Naive thymus-derived CD8-positive, alpha-beta T cell (primary cell): Measurements from ENCODE around the gene WDR53. TPM values are rescaled to one million over a fixed set of nuclear protein-coding genes. Genes with fewer than 3 reads are reported as not detected.
A peak's percentile ranks its signal among the peaks of the same experiment; 100 is the strongest.
"Not testable (repeated sequence)": the region's sequence is repeated elsewhere in the genome, so short reads cannot be mapped to it uniquely, and the experiment has no call there.

Experiments used
- ATAC-seq, 2 donors: fragments of 150-1000 bp; cut with Tn5 transposase in 1 of 2; sonication (Bioruptor Pico), chemical (Tn5 transposase) in 1 of 2; 1 replicate in 1 of 2; 2 replicates in 1 of 2; pipeline ENCODE4 v1.10.0; 2021; ENCODE audit warnings: mild to moderate bottlenecking in 2 of 2, moderate library complexity in 2 of 2
- POLR2A ChIA-PET: fragments of 350-600 bp; sonication (Branson Sonifier 250); formaldehyde crosslinking; loops from one replicate; lab custom pipeline; 2021; ENCODE audit warnings: antibody characterized with exemption; lab: Charles Lee
- DNase-seq, 10 donors: peaks; one replicate each; pipeline versions ENCODE4 v3.0.0 to v3.0.0-alpha.2; 2020 to 2022
- H3K27ac Mint-ChIP-seq, 10 donors: one replicate each; pipeline ENCODE4 v1.8.0; 2020 to 2022; ENCODE audit warnings: mild to moderate bottlenecking in 10 of 10, mixed read lengths in 10 of 10, moderate library complexity in 4 of 10, inconsistent platforms in 1 of 10
- H3K27me3 Mint-ChIP-seq, 5 donors: one replicate each; pipeline ENCODE4 v1.8.0; 2021 to 2022; ENCODE audit warnings: mixed read lengths in 5 of 5
- H3K36me3 Mint-ChIP-seq, 3 donors: one replicate each; pipeline ENCODE4 v1.8.0; 2020 to 2022; ENCODE audit warnings: mixed read lengths in 3 of 3, mild to moderate bottlenecking in 2 of 3, inconsistent platforms in 1 of 3
- H3K4me1 Mint-ChIP-seq, 4 donors: one replicate each; pipeline ENCODE4 v1.8.0; 2021 to 2022; ENCODE audit warnings: mixed read lengths in 4 of 4
- H3K4me3 Mint-ChIP-seq, 10 donors: one replicate each; pipeline ENCODE4 v1.8.0; 2020 to 2022; ENCODE audit warnings: mild to moderate bottlenecking in 10 of 10, mixed read lengths in 10 of 10, moderate library complexity in 6 of 10, inconsistent platforms in 1 of 10
- H3K9me3 Mint-ChIP-seq, 9 donors: one replicate each; pipeline ENCODE4 v1.8.0; 2020 to 2022; ENCODE audit warnings: mixed read lengths in 9 of 9, mild to moderate bottlenecking in 3 of 9, inconsistent platforms in 1 of 9, moderate library complexity in 1 of 9
- polyA plus RNA-seq, 3 donors: library from polyadenylated mRNA; unstranded; fragments of 300-500 nt; fragmentation: Illumina TruSeq; gene quantifications; one replicate each; pipeline ENCODE4 v1.2.3, GENCODE V29; 2021
- total RNA-seq, 8 experiments: library from RNA in 2 of 8; stranded (reverse) in 2 of 8; gene quantifications; one replicate each; pipeline ENCODE4 v1.2.3 and lab custom pipeline; 2021 to 2026

WDR53 gene
- total and polyA plus RNA-seq, 5 experiments from 2014 or later: 11.8 to 23.0 (median 17.4) TPM

DNA sequence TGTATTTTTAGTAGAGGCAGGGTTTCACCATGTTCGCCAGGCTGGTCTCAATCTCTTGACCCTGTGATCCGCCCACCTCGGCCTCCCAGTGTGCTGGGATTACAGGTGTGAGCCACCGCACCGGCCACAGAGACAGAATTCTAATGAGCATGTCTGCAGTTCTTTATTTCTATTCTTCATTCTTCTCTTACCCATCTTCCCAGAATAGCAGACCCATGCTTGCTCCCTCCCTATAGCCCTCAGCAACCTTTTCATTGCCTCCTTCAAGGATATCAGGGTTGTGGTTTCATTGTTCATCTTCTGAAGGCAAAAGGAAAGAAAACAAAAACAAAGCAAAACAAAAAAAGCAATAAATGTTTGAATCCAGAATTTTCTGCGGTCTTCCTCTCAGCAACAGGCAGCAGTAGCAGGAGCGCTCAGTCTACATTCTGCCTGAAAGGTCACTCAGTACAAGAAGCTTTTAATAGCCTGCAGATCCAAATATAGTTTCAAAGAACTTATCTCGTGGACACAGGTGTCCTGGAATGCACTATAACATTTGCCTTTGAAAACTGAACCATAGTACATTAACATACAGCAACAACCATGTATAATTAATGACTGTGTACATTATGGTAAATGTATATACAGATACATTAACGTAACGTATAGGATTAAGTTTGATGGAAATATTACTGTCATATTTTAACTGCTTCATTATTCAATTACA, 53.3 kb downstream of the WDR53 start, which contains the start of gene SMCO1:
TSS of gene SMCO1 (minus strand) at position 434 of the 709 bp plus-strand sequence. CDS start at position 297, 137 bp downstream.
- POLR2A ChIA-PET: no interaction called here
- Mint-ChIP-seq H3K9me3 (peaks cover 0 to 47% (median 13%) of the 10 kb centered on the region in 9 donors), H3K4me3 (no peak within 1 kb of the TSS), H3K4me1 (no peaks in the 10 kb centered on the region), H3K27me3 (peaks cover 0 to 5% (median 4%) of the 10 kb centered on the region in 5 donors), H3K27ac (no peak within 1 kb of the TSS), H3K36me3 (peaks cover 0 to 26% (median 10%) of the 10 kb centered on the region in 3 donors)
- ATAC-seq: no peak
- no peak for DNase-seq

- DNase-seq: no peak
- no peaks in the 10 kb centered on the region for H3K4me1 Mint-ChIP-seq
- POLR2A ChIA-PET: no interaction called here
- H3K36me3 Mint-ChIP-seq: peaks cover 0 to 21% (median 7%) of the 10 kb centered on the region in 3 donors
- no peak overlapping the region for H3K4me3 Mint-ChIP-seq
- no peak overlapping the region for H3K27ac Mint-ChIP-seq
- H3K9me3 Mint-ChIP-seq: peaks cover 0 to 39% (median 11%) of the 10 kb centered on the region in 9 donors
- H3K27me3 Mint-ChIP-seq: peaks cover 0 to 5% (median 4%) of the 10 kb centered on the region in 5 donors
- ATAC-seq: no peak
Observed at GRCh38 chr3:196514350-196514716, 54.0 kb downstream of the WDR53 start.

GRCh38 chr3:196513697-196514349, 54.5 kb downstream of the WDR53 start:
- DNase-seq (no peak), ATAC-seq (no peak)
- Mint-ChIP-seq H3K9me3 (peaks cover 0 to 34% (median 11%) of the 10 kb centered on the region in 9 donors), H3K4me3 (no peak overlapping the region), H3K36me3 (peaks cover 0 to 16% (median 5%) of the 10 kb centered on the region in 3 donors), H3K4me1 (no peaks in the 10 kb centered on the region), H3K27me3 (peaks cover 0 to 5% (median 4%) of the 10 kb centered on the region in 5 donors), H3K27ac (no peak overlapping the region)
- POLR2A ChIA-PET: no interaction called here

DNA sequence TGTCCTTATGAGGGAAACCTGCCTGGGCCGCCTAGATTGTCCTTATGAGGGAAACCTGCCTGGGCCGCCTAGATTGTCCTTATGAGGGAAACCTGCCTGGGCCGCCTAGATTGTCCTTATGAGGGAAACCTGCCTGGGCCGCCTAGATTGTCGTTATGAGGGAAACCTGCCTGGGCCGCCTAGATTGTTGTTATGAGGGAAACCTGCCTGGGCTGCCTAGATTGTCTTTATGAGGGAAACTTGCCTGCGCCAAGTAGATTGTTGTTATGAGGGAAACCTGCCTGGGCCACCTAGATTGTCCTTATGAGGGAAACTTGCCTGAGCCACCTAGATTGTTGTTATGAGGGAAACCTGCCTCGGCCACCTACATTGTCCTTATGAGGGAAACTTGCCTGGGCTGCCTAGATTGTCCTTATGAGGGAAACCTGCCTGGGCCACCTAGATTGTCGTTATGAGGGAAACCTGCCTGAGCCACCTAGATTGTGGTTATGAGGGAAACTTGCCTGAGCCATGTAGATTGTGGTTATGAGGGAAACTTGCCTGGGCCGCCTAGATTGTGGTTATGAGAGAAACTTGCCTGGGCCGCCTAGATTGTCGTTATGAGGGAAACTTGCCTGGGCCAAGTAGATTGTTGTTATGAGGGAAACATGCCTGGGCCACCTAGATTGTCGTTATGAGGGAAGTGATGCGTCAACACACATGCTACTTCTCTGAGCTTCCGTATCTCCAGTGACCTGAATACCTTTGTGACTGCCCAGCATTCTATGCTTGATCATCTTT, 56.5 kb downstream of the WDR53 start:
- H3K9me3 Mint-ChIP-seq: peaks cover 0 to 15% (median 9%) of the 10 kb centered on the region in 9 donors
- not testable (repeated sequence) for H3K27me3 Mint-ChIP-seq, H3K4me3 Mint-ChIP-seq, DNase-seq, ATAC-seq, H3K4me1 Mint-ChIP-seq
- peaks cover 0 to 11% (median 2%) of the 10 kb centered on the region in 3 donors for H3K36me3 Mint-ChIP-seq
- POLR2A ChIA-PET: interaction anchor here (0.7 kb wide), 1 partner anchor 10 kb away, joined by 4 read pairs; no protein-coding TSS in a partner anchor
- peak overlapping the region in 1 of 10 donors; percentile 28 for H3K27ac Mint-ChIP-seq

- DNase-seq, H3K4me1 Mint-ChIP-seq, ATAC-seq, H3K36me3 Mint-ChIP-seq, H3K27me3 Mint-ChIP-seq, H3K4me3 Mint-ChIP-seq, H3K27ac Mint-ChIP-seq, POLR2A ChIA-PET: not testable (repeated sequence)
- H3K9me3 Mint-ChIP-seq: peaks cover 0 to 14% (median 7%) of the 10 kb centered on the region in 9 donors
Observed at GRCh38 chr3:196511108-196511507, 57.2 kb downstream of the WDR53 start.

DNA sequence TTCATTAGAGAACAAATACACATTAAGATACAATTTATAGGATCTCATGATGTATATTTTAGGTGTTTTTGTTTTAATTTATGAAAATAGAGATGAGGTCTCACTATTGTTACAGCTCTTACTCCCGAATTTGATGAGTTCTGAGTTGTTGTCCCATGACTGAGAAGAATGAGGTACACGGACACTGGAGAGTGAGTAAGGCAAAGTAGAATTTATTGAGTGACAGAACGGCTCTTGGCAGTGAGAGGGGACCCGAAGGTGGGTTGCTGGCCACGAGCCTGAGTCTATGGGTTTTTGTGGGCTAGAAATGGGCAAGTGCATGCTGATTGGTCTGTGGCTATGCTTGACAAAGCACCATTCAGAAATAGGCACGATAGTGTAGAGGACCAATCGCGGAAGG, 61.7 kb downstream of the WDR53 start:
- POLR2A ChIA-PET: no interaction called here
- H3K4me1 Mint-ChIP-seq: peaks cover 2 to 13% (median 12%) of the 10 kb centered on the region in 4 donors
- no peak for ATAC-seq
- no peak overlapping the region for H3K27ac Mint-ChIP-seq
- no peak overlapping the region for H3K4me3 Mint-ChIP-seq
- peaks cover 0 to under 1% (median 0%) of the 10 kb centered on the region in 5 donors for H3K27me3 Mint-ChIP-seq
- H3K36me3 Mint-ChIP-seq: no peaks in the 10 kb centered on the region
- no peak for DNase-seq
- peaks cover 0 to 16% (median 3%) of the 10 kb centered on the region in 9 donors for H3K9me3 Mint-ChIP-seq

GRCh38 chr3:196504556-196504955, 63.8 kb downstream of the WDR53 start:
- Mint-ChIP-seq H3K27me3 (no peaks in the 10 kb centered on the region), H3K27ac (peak overlapping the region in 9 of 10 donors; percentile 21 to 97 (median 91)), H3K4me3 (peak overlapping the region; percentile 33 to 100 (median 96)), H3K36me3 (peaks cover 0 to 6% (median 0%) of the 10 kb centered on the region in 3 donors), H3K4me1 (peaks cover 11 to 34% (median 31%) of the 10 kb centered on the region in 4 donors), H3K9me3 (peaks cover 0 to 15% (median 3%) of the 10 kb centered on the region in 9 donors)
- no peak for DNase-seq
- ATAC-seq: no peak
- POLR2A ChIA-PET: interaction anchor here (1.1 to 3.7 kb wide), 3 partner anchors 64 to 438 kb away, joined by 3 to 15 read pairs (median 3); partner anchors contain the start of genes FBXO45, NCBP2, PAK2 and WDR53

Other genes with a start within 250 kb of the WDR53 start
- gene TM4SF19, start 230.2 kb downstream of the WDR53 start, total RNA-seq: under 1 TPM in 1 of 2 experiments, not detected in 1; 0.66 TPM
- gene TM4SF19, start 230.2 kb downstream of the WDR53 start, polyA plus RNA-seq: 1 to 10 TPM in 1 of 3 donors, under 1 TPM in 1, not detected in 1; 0.09 to 1.6 TPM
- 10 to 100 TPM; 77.0 to 88.4 TPM for gene UBXN7, start 136.1 kb downstream of the WDR53 start, total RNA-seq
- gene UBXN7, start 136.1 kb downstream of the WDR53 start, polyA plus RNA-seq: 10 to 100 TPM; 27.3 to 29.6 (median 28.5) TPM
- 10 to 100 TPM; 56.0 to 56.5 TPM for gene RNF168, start 64.8 kb downstream of the WDR53 start, total RNA-seq
- 1 to 10 TPM; 7.7 to 9.2 (median 8.4) TPM for gene RNF168, start 64.8 kb downstream of the WDR53 start, polyA plus RNA-seq
- gene SMCO1, start 53.2 kb downstream of the WDR53 start, total RNA-seq: not detected
- not detected for gene SMCO1, start 53.2 kb downstream of the WDR53 start, polyA plus RNA-seq
- gene FBXO45, start 106 bp upstream of the WDR53 start, total RNA-seq: 1 to 10 TPM; 4.3 to 4.7 TPM
- gene FBXO45, start 106 bp upstream of the WDR53 start, polyA plus RNA-seq: 1 to 10 TPM; 1.7 to 2.9 (median 2.8) TPM
- gene NRROS, start 71.1 kb upstream of the WDR53 start, total RNA-seq: 1 to 10 TPM; 3.4 to 4.1 TPM
- under 1 TPM; 0.29 to 0.92 (median 0.87) TPM for gene NRROS, start 71.1 kb upstream of the WDR53 start, polyA plus RNA-seq
- 1 to 10 TPM; 4.6 to 5.1 TPM for gene CEP19, start 143.7 kb upstream of the WDR53 start, total RNA-seq
- gene CEP19, start 143.7 kb upstream of the WDR53 start, polyA plus RNA-seq: 1 to 10 TPM; 4.4 to 6.9 (median 4.6) TPM
- gene PIGX, start 143.8 kb upstream of the WDR53 start, total RNA-seq: 10 to 100 TPM; 15.6 to 16.2 TPM
- gene PIGX, start 143.8 kb upstream of the WDR53 start, polyA plus RNA-seq: 10 to 100 TPM; 28.9 to 32.6 (median 32.1) TPM
- gene PAK2, start 171.3 kb upstream of the WDR53 start, total RNA-seq: 10 to 100 TPM; 76.6 to 81.0 TPM
- 10 to 100 TPM; 28.4 to 30.3 (median 30.1) TPM for gene PAK2, start 171.3 kb upstream of the WDR53 start, polyA plus RNA-seq